ENCODE data around the gene ZIC5. TPM values are rescaled to one million over a fixed set of nuclear protein-coding genes. Genes with fewer than 3 reads are reported as not detected.
A peak's percentile ranks its signal among the peaks of the same experiment; 100 is the strongest.

Gene ZIC5
- total and polyA plus RNA-seq, 2 of the 13 experiments (the other 11 are each of a cell fraction or from before 2014, with no cell fraction given), result 0.02 to 0.07 TPM

DNA sequence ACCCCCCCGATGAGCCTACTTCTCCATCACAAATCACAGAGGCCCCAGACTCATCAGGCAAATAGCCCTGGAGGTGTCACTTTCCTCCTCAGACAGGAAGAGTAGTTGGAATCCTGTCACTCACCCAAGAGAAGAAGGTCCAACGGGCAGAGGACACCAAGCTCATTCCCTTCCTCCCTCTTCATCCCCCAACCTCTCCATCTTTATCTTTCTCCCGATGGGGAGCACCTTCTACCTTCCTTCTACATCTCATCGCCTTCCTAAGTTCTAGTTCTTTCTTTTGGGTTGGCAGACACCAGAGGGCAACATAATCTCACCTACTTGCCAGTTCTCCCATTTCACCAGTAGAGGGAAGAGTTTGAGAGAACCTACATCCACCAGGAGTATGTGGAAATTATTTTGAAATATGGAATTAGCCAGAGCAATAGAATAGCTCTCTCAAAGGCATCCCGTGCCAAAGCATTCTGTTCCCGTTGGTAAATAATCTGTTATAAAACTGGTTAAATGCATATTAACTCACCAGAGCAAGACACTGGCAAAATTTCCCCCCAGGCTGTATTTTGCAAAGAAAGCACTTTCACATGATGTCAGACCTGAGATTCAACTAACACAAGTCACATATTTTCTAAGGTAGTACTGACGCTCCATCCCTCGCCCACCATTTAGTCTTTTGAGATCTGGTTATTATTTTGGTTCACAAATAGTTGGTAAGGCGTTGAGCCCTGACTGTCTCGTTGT, 55.0 kb downstream of the ZIC5 start (continued):
- 0 out of 2 replicates have a peak, but pooled peaks have one; percentile 40 for TF ChIP-seq HOXA5 (CRISPR knock-in tag; IDR thresholded peaks at IDR 0.05)
- TF ChIP-seq GATAD2A (CRISPR knock-in tag; IDR thresholded peaks at IDR 0.05), result peak; percentile 46; the same call in 1 of the 2 replicates
- TF ChIP-seq TAF15 (IDR thresholded peaks at IDR 0.05; ENCODE audit: low read depth, low read length, poor library complexity, severe bottlenecking), result no peak
- TF ChIP-seq EP300 (IDR thresholded peaks at IDR 0.05; ENCODE audit: low read depth in 2 of 2, low read length in 2 of 2), result 0 out of 4 replicates have a peak, but pooled peaks of 1 of the 2 experiments have one; percentile 15
- no peak for TF ChIP-seq EP300 (CRISPR knock-in tag; IDR thresholded peaks at IDR 0.05; ENCODE audit: borderline replicate concordance)
- peak; percentile 98 for TF ChIP-seq SMC3 (IDR thresholded peaks at IDR 0.05; ENCODE audit: low read length)
- 0 out of 2 replicates have a peak, but pooled peaks have one; percentile 10 for TF ChIP-seq SOX5 (CRISPR knock-in tag; IDR thresholded peaks at IDR 0.05; ENCODE audit: borderline replicate concordance)
- TF ChIP-seq, protein P1, sequence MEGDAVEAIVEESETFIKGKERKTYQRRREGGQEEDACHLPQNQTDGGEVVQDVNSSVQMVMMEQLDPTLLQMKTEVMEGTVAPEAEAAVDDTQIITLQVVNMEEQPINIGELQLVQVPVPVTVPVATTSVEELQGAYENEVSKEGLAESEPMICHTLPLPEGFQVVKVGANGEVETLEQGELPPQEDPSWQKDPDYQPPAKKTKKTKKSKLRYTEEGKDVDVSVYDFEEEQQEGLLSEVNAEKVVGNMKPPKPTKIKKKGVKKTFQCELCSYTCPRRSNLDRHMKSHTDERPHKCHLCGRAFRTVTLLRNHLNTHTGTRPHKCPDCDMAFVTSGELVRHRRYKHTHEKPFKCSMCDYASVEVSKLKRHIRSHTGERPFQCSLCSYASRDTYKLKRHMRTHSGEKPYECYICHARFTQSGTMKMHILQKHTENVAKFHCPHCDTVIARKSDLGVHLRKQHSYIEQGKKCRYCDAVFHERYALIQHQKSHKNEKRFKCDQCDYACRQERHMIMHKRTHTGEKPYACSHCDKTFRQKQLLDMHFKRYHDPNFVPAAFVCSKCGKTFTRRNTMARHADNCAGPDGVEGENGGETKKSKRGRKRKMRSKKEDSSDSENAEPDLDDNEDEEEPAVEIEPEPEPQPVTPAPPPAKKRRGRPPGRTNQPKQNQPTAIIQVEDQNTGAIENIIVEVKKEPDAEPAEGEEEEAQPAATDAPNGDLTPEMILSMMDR (CRISPR knock-in tag; IDR thresholded peaks at IDR 0.05), result peak; percentile 90
- TF ChIP-seq, protein P2, sequence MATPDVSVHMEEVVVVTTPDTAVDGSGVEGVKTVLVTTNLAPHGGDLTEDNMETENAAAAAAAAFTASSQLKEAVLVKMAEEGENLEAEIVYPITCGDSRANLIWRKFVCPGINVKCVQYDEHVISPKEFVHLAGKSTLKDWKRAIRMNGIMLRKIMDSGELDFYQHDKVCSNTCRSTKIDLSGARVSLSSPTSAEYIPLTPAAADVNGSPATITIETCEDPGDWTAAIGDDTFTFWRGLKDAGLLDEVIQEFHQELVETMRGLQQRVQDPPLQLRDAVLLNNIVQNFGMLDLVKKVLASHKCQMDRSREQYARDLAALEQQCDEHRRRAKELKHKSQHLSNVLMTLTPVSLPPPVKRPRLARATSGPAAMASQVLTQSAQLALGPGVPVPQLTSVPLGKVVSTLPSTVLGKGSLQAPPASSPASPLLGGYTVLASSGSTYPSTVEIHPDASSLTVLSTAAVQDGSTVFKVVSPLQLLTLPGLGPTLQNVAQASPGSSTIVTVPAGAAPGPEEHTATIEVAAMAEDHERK (CRISPR knock-in tag; IDR thresholded peaks at IDR 0.05; ENCODE audit: low read depth), result no peak
- 0 out of 2 replicates have a peak, but pooled peaks have one; percentile 42 for TF ChIP-seq BRCA1 (CRISPR knock-in tag; IDR thresholded peaks at IDR 0.05)
- TF ChIP-seq, protein P3, sequence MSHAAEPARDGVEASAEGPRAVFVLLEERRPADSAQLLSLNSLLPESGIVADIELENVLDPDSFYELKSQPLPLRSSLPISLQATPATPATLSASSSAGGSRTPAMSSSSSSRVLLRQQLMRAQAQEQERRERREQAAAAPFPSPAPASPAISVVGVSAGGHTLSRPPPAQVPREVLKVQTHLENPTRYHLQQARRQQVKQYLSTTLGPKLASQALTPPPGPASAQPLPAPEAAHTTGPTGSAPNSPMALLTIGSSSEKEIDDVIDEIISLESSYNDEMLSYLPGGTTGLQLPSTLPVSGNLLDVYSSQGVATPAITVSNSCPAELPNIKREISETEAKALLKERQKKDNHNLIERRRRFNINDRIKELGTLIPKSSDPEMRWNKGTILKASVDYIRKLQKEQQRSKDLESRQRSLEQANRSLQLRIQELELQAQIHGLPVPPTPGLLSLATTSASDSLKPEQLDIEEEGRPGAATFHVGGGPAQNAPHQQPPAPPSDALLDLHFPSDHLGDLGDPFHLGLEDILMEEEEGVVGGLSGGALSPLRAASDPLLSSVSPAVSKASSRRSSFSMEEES (CRISPR knock-in tag; IDR thresholded peaks at IDR 0.05), result 0 out of 2 replicates have a peak, but pooled peaks have one; percentile 22
- 0 out of 2 replicates have a peak, but pooled peaks have one; percentile 16 for TF ChIP-seq SPEN (CRISPR knock-in tag; IDR thresholded peaks at IDR 0.05; ENCODE audit: low read depth)
- TF ChIP-seq, protein P4, sequence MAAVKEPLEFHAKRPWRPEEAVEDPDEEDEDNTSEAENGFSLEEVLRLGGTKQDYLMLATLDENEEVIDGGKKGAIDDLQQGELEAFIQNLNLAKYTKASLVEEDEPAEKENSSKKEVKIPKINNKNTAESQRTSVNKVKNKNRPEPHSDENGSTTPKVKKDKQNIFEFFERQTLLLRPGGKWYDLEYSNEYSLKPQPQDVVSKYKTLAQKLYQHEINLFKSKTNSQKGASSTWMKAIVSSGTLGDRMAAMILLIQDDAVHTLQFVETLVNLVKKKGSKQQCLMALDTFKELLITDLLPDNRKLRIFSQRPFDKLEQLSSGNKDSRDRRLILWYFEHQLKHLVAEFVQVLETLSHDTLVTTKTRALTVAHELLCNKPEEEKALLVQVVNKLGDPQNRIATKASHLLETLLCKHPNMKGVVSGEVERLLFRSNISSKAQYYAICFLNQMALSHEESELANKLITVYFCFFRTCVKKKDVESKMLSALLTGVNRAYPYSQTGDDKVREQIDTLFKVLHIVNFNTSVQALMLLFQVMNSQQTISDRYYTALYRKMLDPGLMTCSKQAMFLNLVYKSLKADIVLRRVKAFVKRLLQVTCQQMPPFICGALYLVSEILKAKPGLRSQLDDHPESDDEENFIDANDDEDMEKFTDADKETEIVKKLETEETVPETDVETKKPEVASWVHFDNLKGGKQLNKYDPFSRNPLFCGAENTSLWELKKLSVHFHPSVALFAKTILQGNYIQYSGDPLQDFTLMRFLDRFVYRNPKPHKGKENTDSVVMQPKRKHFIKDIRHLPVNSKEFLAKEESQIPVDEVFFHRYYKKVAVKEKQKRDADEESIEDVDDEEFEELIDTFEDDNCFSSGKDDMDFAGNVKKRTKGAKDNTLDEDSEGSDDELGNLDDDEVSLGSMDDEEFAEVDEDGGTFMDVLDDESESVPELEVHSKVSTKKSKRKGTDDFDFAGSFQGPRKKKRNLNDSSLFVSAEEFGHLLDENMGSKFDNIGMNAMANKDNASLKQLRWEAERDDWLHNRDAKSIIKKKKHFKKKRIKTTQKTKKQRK (IDR thresholded peaks at IDR 0.05; ENCODE audit: low read length), result no peak
- TF ChIP-seq MIXL1 (CRISPR knock-in tag; IDR thresholded peaks at IDR 0.05), result 0 out of 2 replicates have a peak, but pooled peaks have one; percentile 61
- TF ChIP-seq, protein P5, sequence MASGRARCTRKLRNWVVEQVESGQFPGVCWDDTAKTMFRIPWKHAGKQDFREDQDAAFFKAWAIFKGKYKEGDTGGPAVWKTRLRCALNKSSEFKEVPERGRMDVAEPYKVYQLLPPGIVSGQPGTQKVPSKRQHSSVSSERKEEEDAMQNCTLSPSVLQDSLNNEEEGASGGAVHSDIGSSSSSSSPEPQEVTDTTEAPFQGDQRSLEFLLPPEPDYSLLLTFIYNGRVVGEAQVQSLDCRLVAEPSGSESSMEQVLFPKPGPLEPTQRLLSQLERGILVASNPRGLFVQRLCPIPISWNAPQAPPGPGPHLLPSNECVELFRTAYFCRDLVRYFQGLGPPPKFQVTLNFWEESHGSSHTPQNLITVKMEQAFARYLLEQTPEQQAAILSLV (CRISPR knock-in tag; IDR thresholded peaks at IDR 0.05; ENCODE audit: borderline replicate concordance), result no peak
- TF ChIP-seq RXRB (CRISPR knock-in tag; IDR thresholded peaks at IDR 0.05; ENCODE audit: borderline replicate concordance), result peak; percentile 50; the same call in 1 of the 2 replicates
- peak; percentile 18; the same call in 1 of the 2 replicates for TF ChIP-seq BCL6 (CRISPR knock-in tag; IDR thresholded peaks at IDR 0.05)
